Measurements from ENCODE around the gene ZKSCAN8.

ZKSCAN8 gene

DNA sequence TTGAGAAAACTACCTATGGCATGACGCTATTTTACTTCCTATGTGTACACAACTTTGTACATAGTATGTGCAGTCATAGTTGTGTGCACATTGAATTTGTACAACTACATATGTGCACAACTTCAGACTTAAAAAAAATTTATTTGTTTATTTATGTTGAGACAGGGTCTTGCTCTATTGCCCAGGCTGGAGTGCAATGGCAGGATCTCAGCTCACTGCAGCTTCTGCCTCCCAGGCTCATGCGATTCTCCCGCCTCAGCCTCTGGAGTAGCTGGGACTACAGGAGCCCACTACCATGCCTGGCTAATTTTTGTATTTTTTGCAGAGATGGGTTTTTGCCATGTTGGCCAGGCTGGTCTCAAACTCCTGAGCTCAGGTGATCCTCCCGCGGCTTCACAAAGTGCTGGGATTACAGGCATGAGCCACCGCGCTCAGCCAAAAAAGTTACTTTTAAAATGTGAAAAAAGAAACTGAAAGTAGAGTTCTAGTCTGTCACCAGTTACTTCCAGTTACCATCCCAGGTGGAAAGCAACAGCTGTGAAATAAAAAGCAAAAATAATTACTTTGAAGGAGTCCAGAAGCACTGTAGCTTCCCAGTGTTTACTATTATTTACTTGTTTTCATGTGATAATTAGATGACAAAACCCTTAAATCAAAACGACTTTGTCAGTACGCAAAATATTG, 1.7 kb upstream of the ZKSCAN8 start:
- no peak for DNase-seq (ENCODE audit: low read depth in 2 of 2)

- DNase-seq (ENCODE audit: low read depth in 2 of 2), result no peak
Observed at GRCh38 chr6:28140616-28141015, 1.1 kb upstream of the ZKSCAN8 start.

GRCh38 chr6:28142446-28142845, 763 bp downstream of the ZKSCAN8 start:
- no peak for DNase-seq (ENCODE audit: low read depth in 2 of 2)

DNA sequence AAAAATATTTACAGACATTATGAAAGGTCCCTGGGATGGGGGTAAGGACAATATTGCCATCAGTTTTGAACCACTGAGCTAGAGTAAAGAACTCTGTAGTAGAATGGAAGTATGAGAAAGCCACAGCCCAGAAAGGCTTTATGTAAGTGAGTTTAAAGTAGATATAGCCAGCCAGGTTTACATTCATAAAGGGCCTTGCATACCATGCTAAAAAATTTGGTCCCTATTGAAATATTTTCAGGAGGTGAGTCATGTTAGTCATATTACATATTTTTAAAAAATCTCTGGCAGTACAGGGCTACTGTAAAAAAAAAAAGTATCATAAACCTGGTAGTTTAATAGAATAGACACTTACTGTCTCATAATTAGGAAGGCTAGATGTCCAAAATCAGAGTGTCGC, 3.5 kb downstream of the ZKSCAN8 start:
- DNase-seq (ENCODE audit: low read depth in 2 of 2), result no peak

DNA sequence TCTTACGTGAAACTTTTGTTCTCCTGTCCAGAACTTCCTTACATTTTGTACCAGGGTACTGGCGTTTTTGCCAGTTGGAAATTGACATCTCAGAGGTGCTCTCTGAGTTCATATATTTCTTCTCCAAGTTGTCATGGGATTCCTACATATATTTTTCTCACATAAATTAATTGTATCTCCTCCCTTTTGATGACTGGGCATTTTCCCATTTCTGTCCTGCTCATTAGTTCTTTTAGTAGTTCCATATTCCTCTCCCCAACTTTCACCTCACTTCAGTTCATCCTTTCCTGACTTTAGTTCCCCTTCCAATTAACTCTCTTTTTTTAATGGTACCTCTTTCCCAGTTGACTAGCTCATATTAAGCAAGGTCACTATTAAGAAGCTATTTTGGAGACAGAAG, 10.8 kb downstream of the ZKSCAN8 start:
- DNase-seq (ENCODE audit: low read depth in 2 of 2), result no peak

DNA sequence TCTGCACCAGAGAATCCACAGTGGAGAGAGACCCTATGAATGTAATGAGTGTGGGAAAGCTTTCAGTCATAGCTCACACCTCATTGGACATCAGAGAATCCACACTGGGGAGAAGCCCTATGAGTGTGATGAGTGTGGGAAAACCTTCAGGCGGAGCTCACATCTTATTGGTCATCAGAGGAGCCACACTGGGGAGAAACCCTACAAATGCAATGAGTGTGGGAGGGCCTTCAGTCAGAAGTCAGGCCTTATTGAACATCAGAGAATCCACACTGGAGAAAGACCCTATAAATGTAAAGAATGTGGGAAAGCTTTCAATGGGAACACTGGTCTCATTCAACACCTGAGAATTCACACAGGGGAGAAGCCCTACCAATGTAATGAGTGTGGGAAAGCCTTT, 11.9 kb downstream of the ZKSCAN8 start:
- DNase-seq (ENCODE audit: low read depth in 2 of 2), result no peak

DNA sequence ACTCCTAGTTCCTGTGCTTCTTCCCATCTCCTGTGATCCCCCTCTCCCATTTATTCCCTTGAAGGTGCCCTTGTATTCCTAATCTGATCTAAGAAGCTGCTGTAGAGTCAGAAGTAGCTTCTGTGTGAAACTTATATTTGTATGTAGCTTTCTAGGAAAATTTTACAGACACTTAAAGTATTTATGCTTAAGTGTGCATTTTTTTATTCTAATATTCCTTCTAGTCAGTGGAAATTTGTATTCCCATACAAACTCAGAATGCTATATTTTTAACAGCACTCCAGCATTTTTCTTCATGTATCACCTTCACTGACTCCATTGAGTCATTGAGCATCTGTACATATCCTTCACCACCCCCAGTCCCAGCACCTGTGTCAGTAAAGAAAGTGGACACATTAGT, 12.7 kb downstream of the ZKSCAN8 start:
- no peak for DNase-seq (ENCODE audit: low read depth in 2 of 2)

- DNase-seq (ENCODE audit: low read depth in 2 of 2), result no peak
Observed at GRCh38 chr6:28158318-28158717, 16.6 kb downstream of the ZKSCAN8 start.

DNA sequence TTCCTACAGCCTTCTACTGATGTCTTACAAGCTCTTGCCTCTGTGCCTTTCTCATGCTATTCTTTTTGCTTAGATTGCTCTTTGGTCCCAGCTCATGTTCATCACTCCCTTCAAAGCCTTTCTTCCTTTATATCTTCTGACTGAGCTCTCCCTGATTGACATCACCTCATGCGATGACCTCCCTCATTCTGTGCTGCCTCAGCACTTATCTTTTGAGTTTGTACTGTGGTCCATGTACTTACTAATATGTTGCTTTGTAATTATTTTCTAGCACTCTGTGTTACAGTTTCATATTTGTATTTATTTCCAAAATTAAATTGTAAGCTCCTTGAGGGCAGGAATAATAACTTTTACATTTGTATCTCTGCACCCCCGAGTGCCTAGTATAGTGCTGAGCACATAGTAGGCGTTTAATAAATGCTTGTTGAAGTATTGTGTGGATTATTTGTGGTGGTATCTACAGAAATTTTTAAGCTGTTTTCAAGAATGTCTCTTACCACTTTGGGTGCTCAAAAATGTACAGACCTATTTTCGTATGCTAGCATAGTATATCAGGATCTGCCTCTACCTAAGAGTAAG, 17.4 kb downstream of the ZKSCAN8 start:
- no peak for DNase-seq (ENCODE audit: low read depth in 2 of 2)

GRCh38 chr6:28160233-28160632, 18.6 kb downstream of the ZKSCAN8 start:
- no peak for DNase-seq (ENCODE audit: low read depth in 2 of 2)

DNA sequence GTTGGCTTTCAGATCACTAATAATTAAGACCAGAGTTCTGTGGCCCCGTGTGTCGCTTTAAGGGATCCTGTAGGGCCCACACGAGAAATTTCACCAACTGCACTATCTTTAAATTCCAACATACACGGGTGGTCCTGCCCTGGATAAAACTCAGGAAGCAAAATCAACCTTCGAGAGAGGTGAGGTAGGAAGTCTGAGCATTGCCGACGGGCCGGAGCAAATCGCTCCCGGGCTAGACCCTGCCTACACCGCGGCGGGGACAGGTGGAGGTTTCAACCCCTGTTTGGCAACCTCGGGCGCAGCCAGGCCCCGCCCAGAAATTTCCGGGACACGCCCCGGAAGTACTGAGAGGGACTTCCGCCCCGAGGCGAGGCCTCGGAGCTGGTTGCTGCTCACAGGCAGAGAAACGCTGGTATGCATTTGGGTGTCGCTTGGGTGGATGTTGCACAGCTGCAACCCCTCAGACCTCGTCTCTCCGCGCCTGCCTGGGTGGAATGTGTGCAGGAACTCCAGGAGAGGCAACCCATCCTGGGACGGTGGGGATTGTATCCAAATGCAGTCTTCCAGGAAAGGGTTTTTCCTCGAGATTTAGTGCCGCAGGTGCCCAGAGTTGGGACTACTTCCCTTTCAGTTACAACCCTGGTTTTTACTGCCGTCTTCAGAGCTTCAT, 19.9 kb downstream of the ZKSCAN8 start:
- DNase-seq (ENCODE audit: low read depth in 2 of 2), result peak; percentile 70 to 85

- no peak for DNase-seq (ENCODE audit: low read depth in 2 of 2)
Observed at GRCh38 chr6:28165563-28165962, 23.9 kb downstream of the ZKSCAN8 start.

- DNase-seq (ENCODE audit: low read depth in 2 of 2), result no peak
Observed at GRCh38 chr6:28167068-28167467, 25.4 kb downstream of the ZKSCAN8 start.

DNA sequence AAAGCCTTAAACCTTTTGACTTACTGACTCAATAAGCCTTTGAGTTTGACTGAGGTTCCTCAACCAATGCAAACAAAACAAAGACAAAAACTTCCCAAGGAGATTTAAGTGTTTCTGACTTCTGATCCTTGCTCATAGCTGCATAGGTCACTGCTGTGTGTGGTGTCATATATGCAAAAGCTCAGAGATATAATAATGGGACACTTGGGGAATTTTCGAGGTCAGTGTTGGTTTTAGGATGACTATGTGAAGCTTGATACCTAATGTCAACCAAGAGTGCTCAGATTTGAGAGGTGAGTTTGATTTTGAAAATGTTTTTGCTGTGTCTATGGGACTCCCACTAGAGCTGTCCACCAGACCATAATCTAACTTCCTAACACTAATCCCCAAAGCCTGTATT, 26.2 kb downstream of the ZKSCAN8 start:
- DNase-seq (ENCODE audit: low read depth in 2 of 2), result no peak

DNA sequence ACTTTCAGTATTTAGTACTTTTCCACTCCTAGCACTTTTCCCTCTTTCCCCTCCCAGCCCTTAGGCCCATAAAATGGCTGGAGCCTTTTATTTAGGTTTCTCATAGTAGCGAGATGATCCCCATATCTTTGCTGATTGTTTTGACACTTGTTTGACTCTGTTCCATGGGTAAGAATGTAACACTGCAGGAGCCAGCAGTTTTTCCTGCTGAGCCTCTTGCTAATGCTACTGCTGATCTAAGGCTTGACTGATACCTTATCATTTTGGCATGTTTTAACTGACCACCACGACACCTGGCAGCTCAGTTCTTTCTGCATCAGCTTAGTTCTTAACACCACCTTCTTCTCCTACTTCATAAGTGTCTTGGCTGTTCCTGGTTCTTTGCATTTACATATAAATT, 29.6 kb downstream of the ZKSCAN8 start:
- DNase-seq (ENCODE audit: low read depth in 2 of 2), result no peak

DNA sequence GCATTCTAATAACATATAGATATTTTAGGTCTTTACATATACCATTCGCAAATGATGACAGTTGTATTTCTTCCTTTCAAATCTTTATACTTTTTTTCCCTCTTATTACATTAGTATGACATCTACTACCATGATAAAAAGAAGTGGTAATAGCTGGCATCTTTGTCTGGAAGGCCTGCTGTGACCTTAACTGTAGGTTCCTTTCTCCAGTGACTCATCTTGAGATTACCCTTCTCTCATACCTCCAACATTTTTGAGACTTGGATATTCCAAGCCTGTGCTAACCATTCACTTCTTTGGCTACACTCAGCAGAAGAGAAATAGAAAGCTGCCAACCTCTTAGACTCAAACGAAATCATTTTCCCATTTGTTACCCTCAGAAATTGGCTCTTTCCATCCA, 30.3 kb downstream of the ZKSCAN8 start:
- no peak for DNase-seq (ENCODE audit: low read depth in 2 of 2)

DNA sequence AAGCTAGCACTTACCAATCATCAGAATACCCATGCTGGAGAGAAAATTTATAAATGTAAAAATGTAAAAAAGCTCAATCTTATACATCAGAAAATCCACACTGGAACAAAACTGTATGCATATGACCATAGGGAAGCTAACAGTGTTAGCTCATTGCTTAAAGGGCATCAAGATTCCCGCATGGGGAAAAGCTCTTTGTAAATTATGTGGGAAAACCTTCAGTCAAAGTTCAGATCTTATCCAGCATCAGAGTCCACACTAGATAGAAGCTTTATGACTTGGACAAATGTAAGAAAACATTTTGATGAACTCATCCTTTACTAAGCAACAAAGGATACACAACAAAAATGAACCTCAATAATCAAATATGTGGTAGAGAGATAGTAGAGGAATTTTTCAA, 34.7 kb downstream of the ZKSCAN8 start:
- no peak for DNase-seq (ENCODE audit: low read depth in 2 of 2)

GRCh38 chr6:28182255-28182654, 40.6 kb downstream of the ZKSCAN8 start:
- no peak for DNase-seq (ENCODE audit: low read depth in 2 of 2)

GRCh38 chr6:28188111-28188979, 46.7 kb downstream of the ZKSCAN8 start:
- DNase-seq (ENCODE audit: low read depth in 2 of 2), result no peak

DNA sequence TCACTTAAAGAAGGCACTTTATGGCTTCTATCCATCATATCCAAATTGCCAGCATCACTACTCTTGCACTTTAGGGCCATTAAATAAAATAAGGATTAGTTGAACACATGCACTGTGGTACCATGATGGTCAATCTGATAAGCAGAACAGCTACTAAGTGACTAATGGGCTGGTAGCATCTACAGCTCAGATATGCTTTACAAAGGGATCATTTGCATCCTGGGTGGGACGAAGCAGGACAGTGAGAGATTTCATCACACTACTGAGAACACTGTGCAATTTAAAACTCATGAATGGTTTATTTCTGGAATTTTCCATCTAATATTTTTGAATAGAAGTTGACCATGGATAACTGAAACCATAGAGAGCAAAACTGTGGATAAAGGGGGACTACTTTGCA, 58.3 kb downstream of the ZKSCAN8 start:
- DNase-seq (ENCODE audit: low read depth in 2 of 2), result no peak

- no peak for DNase-seq (ENCODE audit: low read depth in 2 of 2)
Observed at GRCh38 chr6:28203201-28203600, 61.5 kb downstream of the ZKSCAN8 start.

DNA sequence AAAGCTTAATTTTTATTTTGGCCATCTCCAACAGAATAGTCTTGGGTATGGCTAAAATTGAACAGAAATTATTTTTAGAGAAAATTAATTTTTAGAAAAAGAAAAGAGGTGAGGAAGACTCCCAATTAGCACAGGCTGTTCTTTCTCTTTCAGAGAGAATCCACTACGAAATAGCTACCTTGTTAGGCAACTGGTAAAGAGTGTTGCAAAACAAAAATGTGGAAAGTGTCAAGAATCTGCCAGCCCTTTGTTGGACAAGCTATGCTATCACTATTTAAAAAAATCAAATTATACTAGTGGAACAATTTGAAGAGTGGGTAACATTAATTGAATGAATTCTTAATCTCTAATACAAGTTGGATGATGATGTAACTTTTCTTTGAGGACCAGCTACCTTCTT, 64.2 kb downstream of the ZKSCAN8 start:
- DNase-seq (ENCODE audit: low read depth in 2 of 2), result no peak

Measured in stimulated activated CD4-positive, alpha-beta T cell treated with anti-CD3 and anti-CD28 coated beads, Interleukin-4, amount 100 ng/mL, for 48 hours (primary cell).